NT2/D1 (cell line): Measurements from ENCODE around the gene VAMP7.

ENCODE experiments used
- SUZ12 ChIP-seq: IDR thresholded peaks from 2 replicates; pipeline ENCODE4 v1.6.1; 2011; ENCODE audit not compliant: insufficient read length, insufficient read depth; ENCODE audit errors: extremely low read depth
- YY1 ChIP-seq: IDR thresholded peaks from 2 replicates; pipeline ENCODE4 v1.6.1; 2011; ENCODE audit not compliant: insufficient read length, insufficient read depth
- ZNF274 ChIP-seq: IDR thresholded peaks from 2 replicates; pipeline ENCODE4 v1.6.1; 2011; ENCODE audit warnings: mild to moderate bottlenecking, low read depth, low read length

GRCh38 chrX:155957843-155958242 is 76.7 kb downstream of the VAMP7 start:
- no peak for TF ChIP-seq YY1
- no peak for TF ChIP-seq ZNF274
- TF ChIP-seq SUZ12, result no peak
